Measurements from ENCODE around the gene GAS2L3.

DNA sequence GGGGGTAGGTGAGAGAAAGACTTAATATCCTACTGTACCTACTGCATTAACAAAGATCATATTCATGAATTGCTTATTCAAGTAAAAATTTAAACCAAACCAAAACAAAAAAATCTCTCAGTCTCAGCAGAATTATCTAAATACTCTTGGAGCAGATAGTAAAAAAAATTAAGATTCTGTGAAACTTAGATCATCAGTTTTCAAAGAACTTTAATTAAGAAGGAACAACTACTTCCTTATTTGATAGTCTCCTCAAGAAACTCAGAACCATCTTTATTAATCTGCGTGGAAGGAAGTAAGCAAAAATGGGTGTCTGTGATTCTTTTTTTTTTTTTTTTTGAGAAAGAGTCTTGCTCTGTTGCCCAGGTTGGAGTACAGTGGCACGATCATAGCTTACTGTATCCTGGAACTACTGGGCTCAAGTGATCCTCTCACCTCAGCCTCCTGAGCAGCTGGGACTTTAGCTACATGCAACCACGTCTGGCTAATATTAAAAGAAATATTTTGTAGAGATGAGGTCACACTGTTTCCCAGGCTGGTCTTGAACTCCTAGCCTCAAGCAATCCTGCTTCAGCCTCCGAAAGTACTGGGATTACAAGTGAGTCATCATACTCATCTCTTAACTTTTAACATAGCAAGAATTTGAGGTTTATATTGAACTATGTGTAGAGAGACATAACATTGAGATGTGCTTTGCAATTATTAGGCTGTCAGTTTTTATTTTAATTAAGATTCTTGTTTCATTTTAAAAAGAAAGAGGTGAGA, 37.4 kb downstream of the GAS2L3 start:
- TF ChIP-seq, protein P1, sequence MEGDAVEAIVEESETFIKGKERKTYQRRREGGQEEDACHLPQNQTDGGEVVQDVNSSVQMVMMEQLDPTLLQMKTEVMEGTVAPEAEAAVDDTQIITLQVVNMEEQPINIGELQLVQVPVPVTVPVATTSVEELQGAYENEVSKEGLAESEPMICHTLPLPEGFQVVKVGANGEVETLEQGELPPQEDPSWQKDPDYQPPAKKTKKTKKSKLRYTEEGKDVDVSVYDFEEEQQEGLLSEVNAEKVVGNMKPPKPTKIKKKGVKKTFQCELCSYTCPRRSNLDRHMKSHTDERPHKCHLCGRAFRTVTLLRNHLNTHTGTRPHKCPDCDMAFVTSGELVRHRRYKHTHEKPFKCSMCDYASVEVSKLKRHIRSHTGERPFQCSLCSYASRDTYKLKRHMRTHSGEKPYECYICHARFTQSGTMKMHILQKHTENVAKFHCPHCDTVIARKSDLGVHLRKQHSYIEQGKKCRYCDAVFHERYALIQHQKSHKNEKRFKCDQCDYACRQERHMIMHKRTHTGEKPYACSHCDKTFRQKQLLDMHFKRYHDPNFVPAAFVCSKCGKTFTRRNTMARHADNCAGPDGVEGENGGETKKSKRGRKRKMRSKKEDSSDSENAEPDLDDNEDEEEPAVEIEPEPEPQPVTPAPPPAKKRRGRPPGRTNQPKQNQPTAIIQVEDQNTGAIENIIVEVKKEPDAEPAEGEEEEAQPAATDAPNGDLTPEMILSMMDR (IDR thresholded peaks at IDR 0.05), result no peak
- TF ChIP-seq POLR2A (IDR thresholded peaks at IDR 0.05; ENCODE audit: low read depth), result no peak

Data from esophagus muscularis mucosa (tissue), 3 donors.